HCT116 (cell line): ENCODE results near the gene THEM4. TPM values are rescaled to one million over a fixed set of nuclear protein-coding genes. Genes with fewer than 3 reads are reported as not detected.
A peak's percentile ranks its signal among the peaks of the same experiment; 100 is the strongest.

Source experiments
- ATAC-seq: fragments of 200-7000 bp; cut with Tn5 transposase; 2 replicates; pipeline ENCODE4 v1.9.1; 2020; ENCODE audit warnings: mild to moderate bottlenecking, moderate library complexity
- BruUV-seq: library from RNA; stranded (reverse); fragments of 400-500 nt; replicated peaks from 2 replicates; lab custom pipeline; 2021; lab: Mats Ljungman, UMichigan
- CTCF ChIA-PET: fragments of 300-600 bp; sonication (Branson Sonifier 250); formaldehyde crosslinking; loops from one replicate; lab custom pipeline; 2021; ENCODE audit warnings: antibody characterized with exemption; lab: Charles Lee
- POLR2A ChIA-PET: fragments of 300-600, 350-600 bp; sonication (Branson Sonifier 250); formaldehyde crosslinking; loops from one replicate; lab custom pipeline; 2021; ENCODE audit warnings: antibody characterized with exemption; lab: Charles Lee
- RAD21 ChIA-PET, 2 experiments: fragments of 300-600 bp; sonication (Branson Sonifier 250); formaldehyde crosslinking; loops; one replicate each; lab custom pipeline; 2023; ENCODE audit warnings: low total read pairs in 2 of 2; ENCODE audit not compliant: uncharacterized antibody in 2 of 2, unreplicated experiment in 2 of 2, low non-redundant PET in 1 of 2; lab: Charles Lee
- DNase-seq: peaks from one replicate; pipeline ENCODE4 v3.0.0-alpha.2; 2010; ENCODE audit warnings: low read depth, low spot score
- H2AFZ ChIP-seq: fragments of 200-600 bp; shearing (Covaris generic), sonication (generic); 2 replicates; pipeline ENCODE4 v1.6.1; 2017; ENCODE audit warnings: low read depth, mixed run types, mixed read lengths, antibody characterized with exemption, low read length; ENCODE audit not compliant: poor library complexity, severe bottlenecking
- H3K27ac ChIP-seq: 2 replicates; pipeline ENCODE4 v1.5.1; 2012; ENCODE audit warnings: low read depth, low read length
- H3K27me3 ChIP-seq: fragments of 200-600 bp; sonication (generic); 2 replicates; pipeline ENCODE4 v1.6.1; 2016; ENCODE audit warnings: mixed run types, low read length, mixed read lengths; ENCODE audit not compliant: insufficient read depth
- H3K36me3 ChIP-seq, 2 experiments: fragments of 200-500 bp in 1 of 2; fragments of 200-600 bp in 1 of 2; sonication (Bioruptor generic) in 1 of 2; sonication (generic) in 1 of 2; 2 replicates each; pipeline versions ENCODE4 v1.5.1 to v1.6.1; 2014 to 2016; ENCODE audit warnings: low read length in 2 of 2, inconsistent platforms in 1 of 2, mixed read lengths in 1 of 2, mixed run types in 1 of 2; ENCODE audit not compliant: insufficient read depth in 2 of 2, control insufficient read depth in 1 of 2
- H3K4me1 ChIP-seq, 2 experiments: fragments of 200-600 bp in 1 of 2; sonication (generic) in 1 of 2; 2 replicates each; pipeline versions ENCODE4 v1.5.1 to v1.6.1; 2012 to 2017; ENCODE audit warnings: low read length in 2 of 2, inconsistent platforms in 1 of 2, mild to moderate bottlenecking in 1 of 2, mixed read lengths in 1 of 2, mixed run types in 1 of 2, moderate library complexity in 1 of 2; ENCODE audit not compliant: insufficient read depth in 2 of 2, control insufficient read depth in 1 of 2
- H3K4me2 ChIP-seq: fragments of 200-600 bp; sonication (generic); 2 replicates; pipeline ENCODE4 v1.6.1; 2017; ENCODE audit warnings: mixed run types, low read length, mixed read lengths
- H3K4me3 ChIP-seq, 2 experiments: fragments of 200-600 bp in 1 of 2; sonication (generic) in 1 of 2; replicated peaks in 1 of 2; 2 replicates each; pipeline ENCODE4 v1.5.1; 2011 to 2016; ENCODE audit warnings: low read length in 2 of 2, control low read depth in 1 of 2, low read depth in 1 of 2, mild to moderate bottlenecking in 1 of 2, mixed read lengths in 1 of 2, mixed run types in 1 of 2
- H3K79me2 ChIP-seq: fragments of 200-600 bp; sonication (generic); 2 replicates; pipeline ENCODE4 v1.6.1; 2017; ENCODE audit warnings: mild to moderate bottlenecking, mixed run types, low read length, moderate library complexity, mixed read lengths; ENCODE audit not compliant: insufficient read depth
- H3K9ac ChIP-seq: fragments of 200-600 bp; sonication (generic); 2 replicates; pipeline ENCODE4 v1.6.1; 2016; ENCODE audit warnings: low read length, mixed read lengths
- H3K9me2 ChIP-seq: fragments of 200-600 bp; sonication (generic), shearing (Covaris generic); 2 replicates; pipeline ENCODE4 v1.6.1; 2017; ENCODE audit warnings: mixed run types, mild to moderate bottlenecking, moderate library complexity; ENCODE audit not compliant: insufficient read depth
- H3K9me3 ChIP-seq, 2 experiments: fragments of 200-500 bp in 1 of 2; fragments of 200-600 bp in 1 of 2; sonication (Bioruptor generic) in 1 of 2; sonication (generic) in 1 of 2; 2 replicates each; pipeline ENCODE4 v1.6.1; 2014 to 2017; ENCODE audit warnings: low read length in 2 of 2, mixed read lengths in 2 of 2, inconsistent platforms in 1 of 2, low read depth in 1 of 2, mild to moderate bottlenecking in 1 of 2, mixed run types in 1 of 2, moderate library complexity in 1 of 2; ENCODE audit not compliant: control insufficient read depth in 1 of 2, insufficient read depth in 1 of 2
- H4K20me1 ChIP-seq: fragments of 200-600 bp; sonication (generic), shearing (Covaris generic); 2 replicates; pipeline ENCODE4 v1.6.1; 2017; ENCODE audit warnings: mixed run types, mild to moderate bottlenecking, moderate library complexity; ENCODE audit not compliant: insufficient read depth
- ATF3 ChIP-seq: IDR thresholded peaks from 2 replicates; pipeline ENCODE4 v1.6.1; 2012
- CBX3 ChIP-seq: IDR thresholded peaks from 2 replicates; pipeline ENCODE4 v1.6.1; 2012; ENCODE audit warnings: low read depth
- CEBPB ChIP-seq: IDR thresholded peaks from 2 replicates; pipeline ENCODE4 v1.6.1; 2012; ENCODE audit warnings: low read depth
- EGR1 ChIP-seq: IDR thresholded peaks from 2 replicates; pipeline ENCODE4 v1.6.1; 2012; ENCODE audit warnings: low read depth
- ELF1 ChIP-seq: IDR thresholded peaks from 2 replicates; pipeline ENCODE4 v1.6.1; 2012; ENCODE audit warnings: low read depth, borderline replicate concordance
- EZH2 ChIP-seq: fragments of 200-600 bp; sonication (generic); IDR thresholded peaks from 2 replicates; pipeline ENCODE4 v1.6.1; 2017; ENCODE audit warnings: antibody characterized with exemption, mixed run types
- EZH2phosphoT487 ChIP-seq: fragments of 200-600 bp; IDR thresholded peaks from 2 replicates; pipeline ENCODE4 v1.6.1; 2018; ENCODE audit warnings: antibody characterized with exemption, borderline replicate concordance
- JUND ChIP-seq: IDR thresholded peaks from 2 replicates; pipeline ENCODE4 v1.6.1; 2012
- POLR2A ChIP-seq: IDR thresholded peaks from 2 replicates; pipeline ENCODE4 v1.7.0; 2011; ENCODE audit warnings: borderline replicate concordance; ENCODE audit not compliant: insufficient read depth, insufficient read length; ENCODE audit errors: extremely low read depth
- POLR2AphosphoS5 ChIP-seq: IDR thresholded peaks from 2 replicates; pipeline ENCODE4 v1.6.1; 2011; ENCODE audit warnings: mild to moderate bottlenecking, low read depth, low read length, moderate library complexity
- RAD21 ChIP-seq: IDR thresholded peaks from 2 replicates; pipeline ENCODE4 v1.6.1; 2012; ENCODE audit warnings: low read depth, mild to moderate bottlenecking
- SP1 ChIP-seq: IDR thresholded peaks from 2 replicates; pipeline ENCODE4 v1.6.1; 2012; ENCODE audit warnings: low read depth
- SRF ChIP-seq: IDR thresholded peaks from 2 replicates; pipeline ENCODE4 v1.6.1; 2012; ENCODE audit warnings: low read depth
- TCF7L2 ChIP-seq: IDR thresholded peaks from 2 replicates; pipeline ENCODE4 v1.7.0; 2011; ENCODE audit warnings: borderline replicate concordance, inconsistent platforms; ENCODE audit not compliant: insufficient read depth, insufficient read length; ENCODE audit errors: extremely low read depth
- YY1 ChIP-seq: IDR thresholded peaks from 2 replicates; pipeline ENCODE4 v1.6.1; 2011; ENCODE audit warnings: low read length, low read depth, moderate library complexity, mild to moderate bottlenecking; ENCODE audit not compliant: insufficient replicate concordance; ENCODE audit errors: extremely low read depth
- ZNF274 ChIP-seq: fragments of 200-500 bp; sonication (Bioruptor generic); IDR thresholded peaks from 2 replicates; pipeline ENCODE4 v1.6.1; 2014; ENCODE audit warnings: mild to moderate bottlenecking, low read depth, low read length, inconsistent platforms
- intact Hi-C: fragments of 100-400 bp; cut with micrococcal nuclease; formaldehyde crosslinking; loops from 2 replicates; pipeline ENCODE4 v1.10.0; 2022
- total RNA-seq: library from RNA; stranded (reverse); gene quantifications from one replicate; pipeline ENCODE4 v1.2.1, GENCODE V29; 2021; ENCODE audit not compliant: unreplicated experiment
- TF ChIP-seq, protein P1 (sequence below): IDR thresholded peaks from 2 replicates; pipeline ENCODE4 v1.6.1; 2011; ENCODE audit warnings: mild to moderate bottlenecking, low read length, moderate library complexity; ENCODE audit not compliant: insufficient replicate concordance; ENCODE audit errors: extremely low read depth
- TF ChIP-seq, protein P2 (sequence below), 3 experiments: fragments of 200-600 bp in 1 of 3; sonication (generic) in 1 of 3; IDR thresholded peaks in 2 of 3; conservative IDR thresholded peaks in 1 of 3; 2 replicates each; pipeline ENCODE4 v1.5.1; 2012 to 2017; ENCODE audit warnings: low read depth in 2 of 3, low read length in 2 of 3, antibody characterized with exemption in 1 of 3, borderline replicate concordance in 1 of 3, control low read depth in 1 of 3, mild to moderate bottlenecking in 1 of 3, mixed read lengths in 1 of 3, mixed run types in 1 of 3, moderate library complexity in 1 of 3; ENCODE audit not compliant: insufficient read depth in 1 of 3

Gene THEM4
- total RNA-seq, 1 experiment from 2014 or later, result 17.0 TPM

GRCh38 chr1:151908228-151908691, 1.1 kb downstream of the THEM4 start (continued):
- TF ChIP-seq RAD21 (peak; percentile 41), POLR2A (peak; percentile 68)
- TF ChIP-seq, all 23 proteins: peak for 4

DNA sequence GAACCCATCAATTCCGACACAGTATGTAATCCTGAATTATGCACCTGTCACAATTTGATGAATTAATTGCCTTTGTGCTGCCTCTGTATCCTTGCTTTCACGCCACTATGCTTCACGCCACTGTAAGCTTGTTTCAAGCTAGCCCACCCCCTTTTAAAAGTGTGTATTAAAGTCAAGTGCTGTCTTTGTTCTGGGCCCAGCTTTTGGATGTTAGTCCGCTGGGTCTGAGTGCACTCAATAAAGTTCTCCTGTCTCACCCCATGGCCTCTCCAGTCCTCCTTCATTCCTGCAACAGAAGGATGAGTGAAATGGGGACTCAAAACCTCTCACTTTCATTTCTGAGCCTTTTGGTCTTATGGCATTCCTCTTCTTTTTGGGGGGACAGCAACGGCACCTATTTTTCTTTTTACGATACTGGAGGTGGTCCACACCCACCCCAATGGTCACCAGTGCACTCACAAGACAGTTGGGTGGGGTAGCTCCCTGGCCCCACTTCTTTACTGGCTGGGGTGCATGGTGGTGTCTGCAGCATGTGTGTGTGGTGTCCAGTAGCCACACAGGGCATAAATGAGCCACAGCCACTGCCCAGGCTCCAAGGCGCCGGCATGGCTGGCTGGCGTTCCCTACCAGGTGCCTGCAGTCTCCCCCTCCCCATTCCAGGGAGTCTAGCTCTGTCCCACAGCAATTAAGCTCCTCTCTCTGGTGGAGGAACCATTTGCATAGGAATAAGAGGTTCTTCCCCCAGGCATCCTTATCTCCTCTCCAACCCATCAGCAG, 1.8 kb downstream of the THEM4 start:
- TF ChIP-seq ATF3 (no peak), YY1 (no peak), EZH2phosphoT487 (no peak), ELF1 (no peak), EZH2 (no peak), POLR2AphosphoS5 (0 out of 2 replicates have a peak, but pooled peaks have one; percentile 2), SP1 (no peak), TCF7L2 (no peak), ZNF274 (no peak), EGR1 (no peak), CEBPB (no peak), SRF (no peak), CBX3 (peak; percentile 100), JUND (no peak), POLR2A (peak; percentile 43)
- TF ChIP-seq, protein P1, sequence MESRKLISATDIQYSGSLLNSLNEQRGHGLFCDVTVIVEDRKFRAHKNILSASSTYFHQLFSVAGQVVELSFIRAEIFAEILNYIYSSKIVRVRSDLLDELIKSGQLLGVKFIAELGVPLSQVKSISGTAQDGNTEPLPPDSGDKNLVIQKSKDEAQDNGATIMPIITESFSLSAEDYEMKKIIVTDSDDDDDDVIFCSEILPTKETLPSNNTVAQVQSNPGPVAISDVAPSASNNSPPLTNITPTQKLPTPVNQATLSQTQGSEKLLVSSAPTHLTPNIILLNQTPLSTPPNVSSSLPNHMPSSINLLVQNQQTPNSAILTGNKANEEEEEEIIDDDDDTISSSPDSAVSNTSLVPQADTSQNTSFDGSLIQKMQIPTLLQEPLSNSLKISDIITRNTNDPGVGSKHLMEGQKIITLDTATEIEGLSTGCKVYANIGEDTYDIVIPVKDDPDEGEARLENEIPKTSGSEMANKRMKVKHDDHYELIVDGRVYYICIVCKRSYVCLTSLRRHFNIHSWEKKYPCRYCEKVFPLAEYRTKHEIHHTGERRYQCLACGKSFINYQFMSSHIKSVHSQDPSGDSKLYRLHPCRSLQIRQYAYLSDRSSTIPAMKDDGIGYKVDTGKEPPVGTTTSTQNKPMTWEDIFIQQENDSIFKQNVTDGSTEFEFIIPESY, result no peak
- TF ChIP-seq, protein P2, sequence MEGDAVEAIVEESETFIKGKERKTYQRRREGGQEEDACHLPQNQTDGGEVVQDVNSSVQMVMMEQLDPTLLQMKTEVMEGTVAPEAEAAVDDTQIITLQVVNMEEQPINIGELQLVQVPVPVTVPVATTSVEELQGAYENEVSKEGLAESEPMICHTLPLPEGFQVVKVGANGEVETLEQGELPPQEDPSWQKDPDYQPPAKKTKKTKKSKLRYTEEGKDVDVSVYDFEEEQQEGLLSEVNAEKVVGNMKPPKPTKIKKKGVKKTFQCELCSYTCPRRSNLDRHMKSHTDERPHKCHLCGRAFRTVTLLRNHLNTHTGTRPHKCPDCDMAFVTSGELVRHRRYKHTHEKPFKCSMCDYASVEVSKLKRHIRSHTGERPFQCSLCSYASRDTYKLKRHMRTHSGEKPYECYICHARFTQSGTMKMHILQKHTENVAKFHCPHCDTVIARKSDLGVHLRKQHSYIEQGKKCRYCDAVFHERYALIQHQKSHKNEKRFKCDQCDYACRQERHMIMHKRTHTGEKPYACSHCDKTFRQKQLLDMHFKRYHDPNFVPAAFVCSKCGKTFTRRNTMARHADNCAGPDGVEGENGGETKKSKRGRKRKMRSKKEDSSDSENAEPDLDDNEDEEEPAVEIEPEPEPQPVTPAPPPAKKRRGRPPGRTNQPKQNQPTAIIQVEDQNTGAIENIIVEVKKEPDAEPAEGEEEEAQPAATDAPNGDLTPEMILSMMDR (IDR thresholded peaks at IDR 0.05 in 2 of 3, conservative IDR thresholded peaks at IDR 0.05 in 1 of 3; ENCODE audit: borderline replicate concordance in 1 of 3, insufficient read depth in 1 of 3, low read depth in 2 of 3, low read length in 2 of 3), result no peak
- Histone ChIP-seq H3K27me3 (no peaks in the 10 kb centered on the region), H4K20me1 (no peaks in the 10 kb centered on the region), H3K9ac (no peak overlapping the region), H3K79me2 (peaks cover 38% of the 10 kb centered on the region), H3K4me2 (peak overlapping the region; percentile 95; the same call in 1 of the 2 replicates), H3K4me1 (peaks cover 7 to 14% of the 10 kb centered on the region in 2 experiments; a peak in 3 of 4 replicates), H3K36me3 (peaks cover 0 to 17% of the 10 kb centered on the region in 2 experiments; a peak in 2 of 4 replicates), H3K9me2 (no peaks in the 10 kb centered on the region), H3K9me3 (peaks cover 8 to 12% of the 10 kb centered on the region in 2 experiments; a peak in 3 of 4 replicates), H2AFZ (no peak overlapping the region), H3K4me3 (peak overlapping the region in 1 of 2 experiments; percentile 87; a peak in 2 of 4 replicates), H3K27ac (peak overlapping the region; percentile 74; the same call in 1 of the 2 replicates)
- ChIA-PET POLR2A (interaction anchor here (0.9 to 1.7 kb wide), 7 partner anchors 13 to 141 kb away, joined by 3 to 7 read pairs (median 5); partner anchors contain the start of genes S100A10 and S100A11), RAD21 (no interaction called here), CTCF (interaction anchor here (0.5 to 2.4 kb wide), 7 partner anchors 8 to 106 kb away, joined by 3 to 31 read pairs (median 10); no protein-coding TSS in a partner anchor)
- DNase-seq (peak; percentile 31), ATAC-seq (no peak)
- intact Hi-C loops, result no loop called here
- no TSS peak for BruUV-seq
